Measurements from ENCODE around the gene OR6B1. TPM values are rescaled to one million over a fixed set of nuclear protein-coding genes. Genes with fewer than 3 reads are reported as not detected.

OR6B1 gene
- total RNA-seq (2014; rRNA removed; shearing (Covaris generic)) (not detected in 2 replicates), polyA plus RNA-seq (2016; fragmentation: Nextera tagmentation; extraction: Ambion mirVana) (not detected in 2 replicates)
- long read RNA-seq = 0 reads

DNA sequence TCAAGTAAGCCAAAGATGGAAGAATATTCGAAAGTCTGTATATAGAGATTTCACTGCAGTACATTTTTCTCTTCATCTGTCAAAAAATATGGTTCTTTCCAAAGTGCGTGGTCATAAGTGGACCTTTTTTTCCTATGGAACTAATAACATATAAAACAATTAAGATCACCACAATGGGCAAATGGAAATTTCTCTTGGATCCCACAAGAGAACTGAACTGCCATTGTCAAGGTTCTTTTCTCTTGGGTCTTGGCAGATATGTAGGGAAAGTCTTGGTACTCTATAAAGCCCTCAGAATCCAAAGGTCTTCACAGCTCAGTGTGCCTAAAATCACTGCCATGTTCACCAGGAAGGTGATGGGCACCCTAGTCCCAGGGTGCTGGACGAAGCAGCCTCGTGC is at the start of gene OR6B1:
OR6B1 (plus strand) TSS at position 301 of the 400 bp plus-strand sequence. CDS start 3,677 bp downstream, outside the sequence.
- no peak within 1 kb of the TSS for H3K4me2 ChIP-seq
- H3K9me2 ChIP-seq (ENCODE audit: insufficient read depth) = peaks cover 6% of the 10 kb centered on the region; the same call in 1 of the 2 replicates
- DNase-seq (ENCODE audit: low spot score) (no peak), ATAC-seq (no peak)
- TF ChIP-seq, protein P1, sequence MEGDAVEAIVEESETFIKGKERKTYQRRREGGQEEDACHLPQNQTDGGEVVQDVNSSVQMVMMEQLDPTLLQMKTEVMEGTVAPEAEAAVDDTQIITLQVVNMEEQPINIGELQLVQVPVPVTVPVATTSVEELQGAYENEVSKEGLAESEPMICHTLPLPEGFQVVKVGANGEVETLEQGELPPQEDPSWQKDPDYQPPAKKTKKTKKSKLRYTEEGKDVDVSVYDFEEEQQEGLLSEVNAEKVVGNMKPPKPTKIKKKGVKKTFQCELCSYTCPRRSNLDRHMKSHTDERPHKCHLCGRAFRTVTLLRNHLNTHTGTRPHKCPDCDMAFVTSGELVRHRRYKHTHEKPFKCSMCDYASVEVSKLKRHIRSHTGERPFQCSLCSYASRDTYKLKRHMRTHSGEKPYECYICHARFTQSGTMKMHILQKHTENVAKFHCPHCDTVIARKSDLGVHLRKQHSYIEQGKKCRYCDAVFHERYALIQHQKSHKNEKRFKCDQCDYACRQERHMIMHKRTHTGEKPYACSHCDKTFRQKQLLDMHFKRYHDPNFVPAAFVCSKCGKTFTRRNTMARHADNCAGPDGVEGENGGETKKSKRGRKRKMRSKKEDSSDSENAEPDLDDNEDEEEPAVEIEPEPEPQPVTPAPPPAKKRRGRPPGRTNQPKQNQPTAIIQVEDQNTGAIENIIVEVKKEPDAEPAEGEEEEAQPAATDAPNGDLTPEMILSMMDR (conservative IDR thresholded peaks at IDR 0.05; ENCODE audit: low read depth in 2 of 2) = no peak
- TF ChIP-seq POLR2AphosphoS5 (IDR thresholded peaks at IDR 0.05; ENCODE audit: low read depth) (no peak), EZH2phosphoT487 (IDR thresholded peaks at IDR 0.05; ENCODE audit: unreplicated experiment) (no peak), CREB1 (CRISPR knock-in tag; IDR thresholded peaks at IDR 0.05; ENCODE audit: low read depth) (no peak), ZNF331 (CRISPR knock-in tag; IDR thresholded peaks at IDR 0.05; ENCODE audit: low read depth) (no peak), NANOG (IDR thresholded peaks at IDR 0.05; ENCODE audit: borderline replicate concordance) (no peak), JUNB (IDR thresholded peaks at IDR 0.05; ENCODE audit: unreplicated experiment) (no peak), STAT1 (IDR thresholded peaks at IDR 0.05; ENCODE audit: unreplicated experiment) (no peak), EZH2 (IDR thresholded peaks at IDR 0.05; ENCODE audit: low read depth, unreplicated experiment) (no peak), ZNF114 (CRISPR knock-in tag; IDR thresholded peaks at IDR 0.05) (no peak)
- TF ChIP-seq, protein P2, sequence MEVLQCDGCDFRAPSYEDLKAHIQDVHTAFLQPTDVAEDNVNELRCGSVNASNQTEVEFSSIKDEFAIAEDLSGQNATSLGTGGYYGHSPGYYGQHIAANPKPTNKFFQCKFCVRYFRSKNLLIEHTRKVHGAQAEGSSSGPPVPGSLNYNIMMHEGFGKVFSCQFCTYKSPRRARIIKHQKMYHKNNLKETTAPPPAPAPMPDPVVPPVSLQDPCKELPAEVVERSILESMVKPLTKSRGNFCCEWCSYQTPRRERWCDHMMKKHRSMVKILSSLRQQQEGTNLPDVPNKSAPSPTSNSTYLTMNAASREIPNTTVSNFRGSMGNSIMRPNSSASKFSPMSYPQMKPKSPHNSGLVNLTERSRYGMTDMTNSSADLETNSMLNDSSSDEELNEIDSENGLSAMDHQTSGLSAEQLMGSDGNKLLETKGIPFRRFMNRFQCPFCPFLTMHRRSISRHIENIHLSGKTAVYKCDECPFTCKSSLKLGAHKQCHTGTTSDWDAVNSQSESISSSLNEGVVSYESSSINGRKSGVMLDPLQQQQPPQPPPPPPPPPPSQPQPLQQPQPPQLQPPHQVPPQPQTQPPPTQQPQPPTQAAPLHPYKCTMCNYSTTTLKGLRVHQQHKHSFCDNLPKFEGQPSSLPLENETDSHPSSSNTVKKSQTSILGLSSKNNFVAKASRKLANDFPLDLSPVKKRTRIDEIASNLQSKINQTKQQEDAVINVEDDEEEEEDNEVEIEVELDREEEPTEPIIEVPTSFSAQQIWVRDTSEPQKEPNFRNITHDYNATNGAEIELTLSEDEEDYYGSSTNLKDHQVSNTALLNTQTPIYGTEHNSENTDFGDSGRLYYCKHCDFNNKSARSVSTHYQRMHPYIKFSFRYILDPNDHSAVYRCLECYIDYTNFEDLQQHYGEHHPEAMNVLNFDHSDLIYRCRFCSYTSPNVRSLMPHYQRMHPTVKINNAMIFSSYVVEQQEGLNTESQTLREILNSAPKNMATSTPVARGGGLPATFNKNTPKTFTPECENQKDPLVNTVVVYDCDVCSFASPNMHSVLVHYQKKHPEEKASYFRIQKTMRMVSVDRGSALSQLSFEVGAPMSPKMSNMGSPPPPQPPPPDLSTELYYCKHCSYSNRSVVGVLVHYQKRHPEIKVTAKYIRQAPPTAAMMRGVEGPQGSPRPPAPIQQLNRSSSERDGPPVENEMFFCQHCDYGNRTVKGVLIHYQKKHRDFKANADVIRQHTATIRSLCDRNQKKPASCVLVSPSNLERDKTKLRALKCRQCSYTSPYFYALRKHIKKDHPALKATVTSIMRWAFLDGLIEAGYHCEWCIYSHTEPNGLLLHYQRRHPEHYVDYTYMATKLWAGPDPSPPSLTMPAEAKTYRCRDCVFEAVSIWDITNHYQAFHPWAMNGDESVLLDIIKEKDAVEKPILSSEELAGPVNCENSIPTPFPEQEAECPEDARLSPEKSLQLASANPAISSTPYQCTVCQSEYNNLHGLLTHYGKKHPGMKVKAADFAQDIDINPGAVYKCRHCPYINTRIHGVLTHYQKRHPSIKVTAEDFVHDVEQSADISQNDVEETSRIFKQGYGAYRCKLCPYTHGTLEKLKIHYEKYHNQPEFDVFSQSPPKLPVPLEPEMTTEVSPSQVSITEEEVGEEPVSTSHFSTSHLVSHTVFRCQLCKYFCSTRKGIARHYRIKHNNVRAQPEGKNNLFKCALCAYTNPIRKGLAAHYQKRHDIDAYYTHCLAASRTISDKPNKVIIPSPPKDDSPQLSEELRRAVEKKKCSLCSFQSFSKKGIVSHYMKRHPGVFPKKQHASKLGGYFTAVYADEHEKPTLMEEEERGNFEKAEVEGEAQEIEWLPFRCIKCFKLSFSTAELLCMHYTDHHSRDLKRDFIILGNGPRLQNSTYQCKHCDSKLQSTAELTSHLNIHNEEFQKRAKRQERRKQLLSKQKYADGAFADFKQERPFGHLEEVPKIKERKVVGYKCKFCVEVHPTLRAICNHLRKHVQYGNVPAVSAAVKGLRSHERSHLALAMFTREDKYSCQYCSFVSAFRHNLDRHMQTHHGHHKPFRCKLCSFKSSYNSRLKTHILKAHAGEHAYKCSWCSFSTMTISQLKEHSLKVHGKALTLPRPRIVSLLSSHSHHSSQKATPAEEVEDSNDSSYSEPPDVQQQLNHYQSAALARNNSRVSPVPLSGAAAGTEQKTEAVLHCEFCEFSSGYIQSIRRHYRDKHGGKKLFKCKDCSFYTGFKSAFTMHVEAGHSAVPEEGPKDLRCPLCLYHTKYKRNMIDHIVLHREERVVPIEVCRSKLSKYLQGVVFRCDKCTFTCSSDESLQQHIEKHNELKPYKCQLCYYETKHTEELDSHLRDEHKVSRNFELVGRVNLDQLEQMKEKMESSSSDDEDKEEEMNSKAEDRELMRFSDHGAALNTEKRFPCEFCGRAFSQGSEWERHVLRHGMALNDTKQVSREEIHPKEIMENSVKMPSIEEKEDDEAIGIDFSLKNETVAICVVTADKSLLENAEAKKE (CRISPR knock-in tag; IDR thresholded peaks at IDR 0.05) = no peak
- TF ChIP-seq, protein P3, sequence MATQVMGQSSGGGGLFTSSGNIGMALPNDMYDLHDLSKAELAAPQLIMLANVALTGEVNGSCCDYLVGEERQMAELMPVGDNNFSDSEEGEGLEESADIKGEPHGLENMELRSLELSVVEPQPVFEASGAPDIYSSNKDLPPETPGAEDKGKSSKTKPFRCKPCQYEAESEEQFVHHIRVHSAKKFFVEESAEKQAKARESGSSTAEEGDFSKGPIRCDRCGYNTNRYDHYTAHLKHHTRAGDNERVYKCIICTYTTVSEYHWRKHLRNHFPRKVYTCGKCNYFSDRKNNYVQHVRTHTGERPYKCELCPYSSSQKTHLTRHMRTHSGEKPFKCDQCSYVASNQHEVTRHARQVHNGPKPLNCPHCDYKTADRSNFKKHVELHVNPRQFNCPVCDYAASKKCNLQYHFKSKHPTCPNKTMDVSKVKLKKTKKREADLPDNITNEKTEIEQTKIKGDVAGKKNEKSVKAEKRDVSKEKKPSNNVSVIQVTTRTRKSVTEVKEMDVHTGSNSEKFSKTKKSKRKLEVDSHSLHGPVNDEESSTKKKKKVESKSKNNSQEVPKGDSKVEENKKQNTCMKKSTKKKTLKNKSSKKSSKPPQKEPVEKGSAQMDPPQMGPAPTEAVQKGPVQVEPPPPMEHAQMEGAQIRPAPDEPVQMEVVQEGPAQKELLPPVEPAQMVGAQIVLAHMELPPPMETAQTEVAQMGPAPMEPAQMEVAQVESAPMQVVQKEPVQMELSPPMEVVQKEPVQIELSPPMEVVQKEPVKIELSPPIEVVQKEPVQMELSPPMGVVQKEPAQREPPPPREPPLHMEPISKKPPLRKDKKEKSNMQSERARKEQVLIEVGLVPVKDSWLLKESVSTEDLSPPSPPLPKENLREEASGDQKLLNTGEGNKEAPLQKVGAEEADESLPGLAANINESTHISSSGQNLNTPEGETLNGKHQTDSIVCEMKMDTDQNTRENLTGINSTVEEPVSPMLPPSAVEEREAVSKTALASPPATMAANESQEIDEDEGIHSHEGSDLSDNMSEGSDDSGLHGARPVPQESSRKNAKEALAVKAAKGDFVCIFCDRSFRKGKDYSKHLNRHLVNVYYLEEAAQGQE (IDR thresholded peaks at IDR 0.05; ENCODE audit: unreplicated experiment) = no peak
- TF ChIP-seq, protein P4, sequence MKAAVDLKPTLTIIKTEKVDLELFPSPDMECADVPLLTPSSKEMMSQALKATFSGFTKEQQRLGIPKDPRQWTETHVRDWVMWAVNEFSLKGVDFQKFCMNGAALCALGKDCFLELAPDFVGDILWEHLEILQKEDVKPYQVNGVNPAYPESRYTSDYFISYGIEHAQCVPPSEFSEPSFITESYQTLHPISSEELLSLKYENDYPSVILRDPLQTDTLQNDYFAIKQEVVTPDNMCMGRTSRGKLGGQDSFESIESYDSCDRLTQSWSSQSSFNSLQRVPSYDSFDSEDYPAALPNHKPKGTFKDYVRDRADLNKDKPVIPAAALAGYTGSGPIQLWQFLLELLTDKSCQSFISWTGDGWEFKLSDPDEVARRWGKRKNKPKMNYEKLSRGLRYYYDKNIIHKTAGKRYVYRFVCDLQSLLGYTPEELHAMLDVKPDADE (IDR thresholded peaks at IDR 0.05) = no peak
- H3K4me1 ChIP-seq (ENCODE audit: insufficient read depth) = no peaks in the 10 kb centered on the region
- H3K36me3 Mint-ChIP-seq (ENCODE audit: low read depth) = no peaks in the 10 kb centered on the region
- no peaks in the 10 kb centered on the region for H3K4me1 Mint-ChIP-seq
- no peaks in the 10 kb centered on the region for H3K27me3 Mint-ChIP-seq (ENCODE audit: insufficient read depth, low read depth, poor library complexity)
- no peaks in the 10 kb centered on the region for H3F3A ChIP-seq (replicated peaks; ENCODE audit: low read depth)
- H4K20me1 ChIP-seq (replicated peaks; ENCODE audit: insufficient read depth) = no peaks in the 10 kb centered on the region
- H3K79me2 ChIP-seq (replicated peaks; ENCODE audit: insufficient read depth) = no peaks in the 10 kb centered on the region
- H3K27me3 ChIP-seq (ENCODE audit: insufficient read depth) = no peaks in the 10 kb centered on the region
- no peak within 1 kb of the TSS for H3K4me3 ChIP-seq
- no peaks in the 10 kb centered on the region for H3K36me3 ChIP-seq (ENCODE audit: insufficient read depth)
- H3K9me3 Mint-ChIP-seq = no peaks in the 10 kb centered on the region
- no peak within 1 kb of the TSS for H3K27ac ChIP-seq (ENCODE audit: low read depth)
- no peak within 1 kb of the TSS for H2AFZ ChIP-seq
- no peak within 1 kb of the TSS for H3K4me3 Mint-ChIP-seq
- H3K27ac Mint-ChIP-seq = no peak within 1 kb of the TSS
